ENCODE results near the gene GLIS2. TPM values are rescaled to one million over a fixed set of nuclear protein-coding genes. Genes with fewer than 3 reads are reported as not detected.

The GLIS2 gene
- polyA plus RNA-seq, 2 of the 4 experiments (the other 2 are of a cell fraction) = 5.5 to 15.8 TPM

DNA sequence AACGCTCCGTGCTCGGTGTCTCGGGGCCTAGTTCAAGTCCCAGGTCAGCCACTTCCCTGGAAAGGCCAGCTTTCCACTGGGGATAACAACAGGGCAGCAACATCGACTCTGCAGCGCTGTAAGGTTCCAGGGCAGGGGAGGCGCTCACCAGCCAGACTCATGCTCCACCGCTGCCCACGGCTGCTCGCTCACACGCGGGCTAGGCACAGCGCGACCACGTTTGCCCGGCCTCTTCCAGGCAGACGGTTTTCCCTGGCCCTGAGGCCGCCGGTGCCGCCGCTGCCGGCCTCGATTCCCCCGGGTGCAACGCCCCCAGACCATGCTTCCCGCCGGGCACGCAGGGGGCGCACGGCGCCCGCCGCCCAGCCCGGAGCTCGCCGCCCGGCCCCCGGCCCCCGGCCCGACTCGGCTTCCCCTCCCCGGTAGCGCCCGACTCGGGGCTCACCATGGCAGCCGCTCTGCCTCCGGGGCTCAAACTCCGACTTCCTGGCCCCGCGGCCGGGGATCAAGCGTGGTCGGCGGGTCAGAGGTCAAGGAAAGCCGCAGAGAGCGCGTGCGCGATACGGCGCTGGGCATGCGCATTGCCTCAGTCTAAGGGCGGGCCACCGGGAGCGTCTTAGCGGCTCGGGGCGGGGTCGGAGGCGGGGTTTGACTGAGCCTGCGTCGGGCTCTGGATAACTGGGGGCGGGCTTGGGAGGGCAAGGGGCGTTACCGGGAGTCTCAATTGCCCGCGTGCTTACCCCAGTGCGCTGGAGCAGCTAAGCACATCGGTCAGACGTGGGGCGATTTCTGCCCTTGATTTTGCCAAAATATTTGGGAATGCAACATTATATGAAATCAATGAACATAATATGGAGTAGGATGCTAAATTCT, 35.2 kb downstream of the GLIS2 start, which contains the start of gene PAM16:
Gene PAM16, minus strand, starts transcription at position 535 of the 873 bp plus-strand sequence. Its CDS starts 87 bp downstream, at position 448.
- H3K4me1 ChIP-seq = peaks cover 21% of the 10 kb centered on the region
- H3K4me3 ChIP-seq = peak within 1 kb of the TSS; percentile 90
- CTCF ChIA-PET = interaction anchor here (0.6 to 12.6 kb wide), 14 partner anchors 9 to 186 kb away, joined by 3 to 231 read pairs (median 4); no protein-coding TSS in a partner anchor
- H3K4me2 ChIP-seq = peak within 1 kb of the TSS; percentile 75
- H3K9me3 ChIP-seq = no peaks in the 10 kb centered on the region
- no peak for FAIRE-seq
- POLR2A ChIA-PET = interaction anchor here (0.8 to 1.5 kb wide), 6 partner anchors 12 to 79 kb away, joined by 3 to 5 read pairs (median 3); partner anchors contain the start of genes CORO7 and TFAP4
- ATAC-seq = peak; percentile 85 to 94
- DNase-seq (ENCODE audit: low read depth in 1 of 2, low spot score in 1 of 2) = peak; percentile 85 to 95
- peak within 1 kb of the TSS; percentile 94 to 99 for H3K27ac ChIP-seq
- TF ChIP-seq MYC (IDR thresholded peaks at IDR 0.05; ENCODE audit: borderline replicate concordance, low read length) (no peak), HOXB5 (CRISPR knock-in tag; IDR thresholded peaks at IDR 0.05) (no peak), ZC3H11A (IDR thresholded peaks at IDR 0.05) (no peak), JUN (IDR thresholded peaks at IDR 0.05) (peak in 1 of 2 experiments; percentile 79; a peak in 3 of 5 replicates), FOSL2 (IDR thresholded peaks at IDR 0.05) (no peak), FOSL2 (CRISPR knock-in tag; IDR thresholded peaks at IDR 0.05) (no peak), TP53 (CRISPR knock-in tag; IDR thresholded peaks at IDR 0.05) (no peak), E2F6 (IDR thresholded peaks at IDR 0.05; ENCODE audit: borderline replicate concordance, low read depth) (peak; percentile 33; the same call in 1 of the 2 replicates), PHF8 (IDR thresholded peaks at IDR 0.05; ENCODE audit: borderline replicate concordance, low read depth) (peak; percentile 39; the same call in 1 of the 2 replicates), POLR2A (IDR thresholded peaks at IDR 0.05; ENCODE audit: low read length) (peak; percentile 55), EHMT2 (IDR thresholded peaks at IDR 0.05; ENCODE audit: low read depth) (no peak)
- TF ChIP-seq, protein P1, sequence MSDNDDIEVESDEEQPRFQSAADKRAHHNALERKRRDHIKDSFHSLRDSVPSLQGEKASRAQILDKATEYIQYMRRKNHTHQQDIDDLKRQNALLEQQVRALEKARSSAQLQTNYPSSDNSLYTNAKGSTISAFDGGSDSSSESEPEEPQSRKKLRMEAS (IDR thresholded peaks at IDR 0.05) = peak; percentile 77
- TF ChIP-seq, protein P2, sequence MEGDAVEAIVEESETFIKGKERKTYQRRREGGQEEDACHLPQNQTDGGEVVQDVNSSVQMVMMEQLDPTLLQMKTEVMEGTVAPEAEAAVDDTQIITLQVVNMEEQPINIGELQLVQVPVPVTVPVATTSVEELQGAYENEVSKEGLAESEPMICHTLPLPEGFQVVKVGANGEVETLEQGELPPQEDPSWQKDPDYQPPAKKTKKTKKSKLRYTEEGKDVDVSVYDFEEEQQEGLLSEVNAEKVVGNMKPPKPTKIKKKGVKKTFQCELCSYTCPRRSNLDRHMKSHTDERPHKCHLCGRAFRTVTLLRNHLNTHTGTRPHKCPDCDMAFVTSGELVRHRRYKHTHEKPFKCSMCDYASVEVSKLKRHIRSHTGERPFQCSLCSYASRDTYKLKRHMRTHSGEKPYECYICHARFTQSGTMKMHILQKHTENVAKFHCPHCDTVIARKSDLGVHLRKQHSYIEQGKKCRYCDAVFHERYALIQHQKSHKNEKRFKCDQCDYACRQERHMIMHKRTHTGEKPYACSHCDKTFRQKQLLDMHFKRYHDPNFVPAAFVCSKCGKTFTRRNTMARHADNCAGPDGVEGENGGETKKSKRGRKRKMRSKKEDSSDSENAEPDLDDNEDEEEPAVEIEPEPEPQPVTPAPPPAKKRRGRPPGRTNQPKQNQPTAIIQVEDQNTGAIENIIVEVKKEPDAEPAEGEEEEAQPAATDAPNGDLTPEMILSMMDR (IDR thresholded peaks at IDR 0.05) = peak; percentile 28; the same call in 2 of the 3 replicates
- TF ChIP-seq, protein P3, sequence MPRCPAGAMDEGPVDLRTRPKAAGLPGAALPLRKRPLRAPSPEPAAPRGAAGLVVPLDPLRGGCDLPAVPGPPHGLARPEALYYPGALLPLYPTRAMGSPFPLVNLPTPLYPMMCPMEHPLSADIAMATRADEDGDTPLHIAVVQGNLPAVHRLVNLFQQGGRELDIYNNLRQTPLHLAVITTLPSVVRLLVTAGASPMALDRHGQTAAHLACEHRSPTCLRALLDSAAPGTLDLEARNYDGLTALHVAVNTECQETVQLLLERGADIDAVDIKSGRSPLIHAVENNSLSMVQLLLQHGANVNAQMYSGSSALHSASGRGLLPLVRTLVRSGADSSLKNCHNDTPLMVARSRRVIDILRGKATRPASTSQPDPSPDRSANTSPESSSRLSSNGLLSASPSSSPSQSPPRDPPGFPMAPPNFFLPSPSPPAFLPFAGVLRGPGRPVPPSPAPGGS (IDR thresholded peaks at IDR 0.05) = 0 out of 3 replicates have a peak, but pooled peaks have one; percentile 48
- WGBS (ENCODE audit: missing lambda C conversion rate) = 1% methylated on average over 22 of the region's 81 CpGs

GRCh38 chr16:4351880-4352279, 36.0 kb downstream of the GLIS2 start:
- Histone ChIP-seq H3K4me2 (peak overlapping the region; percentile 75), H3K9me3 (no peaks in the 10 kb centered on the region), H3K4me1 (peaks cover 15% of the 10 kb centered on the region), H3K27ac (peak overlapping the region in 1 of 2 experiments; percentile 51; a peak in 2 of 6 replicates), H3K4me3 (no peak overlapping the region)
- no peak for DNase-seq (ENCODE audit: low read depth in 1 of 2, low spot score in 1 of 2)
- FAIRE-seq = no peak
- ChIA-PET POLR2A (interaction anchor here (0.8 to 1.5 kb wide), 4 partner anchors 13 to 80 kb away, joined by 3 to 5 read pairs (median 4); partner anchors contain the start of genes CORO7 and TFAP4), CTCF (interaction anchor here (0.7 to 12.6 kb wide), 6 partner anchors 38 to 98 kb away, joined by 4 to 231 read pairs (median 6); no protein-coding TSS in a partner anchor)
- 72% methylated on average over 7 of the region's 7 CpGs for WGBS (ENCODE audit: missing lambda C conversion rate)
- ATAC-seq = peak in 1 of 2 experiments; percentile 8; a peak in 2 of 6 replicates
- TF ChIP-seq MAFK (IDR thresholded peaks at IDR 0.05; ENCODE audit: partially characterized antibody) (no peak), FOSL2 (IDR thresholded peaks at IDR 0.05) (no peak), FOSL2 (CRISPR knock-in tag; IDR thresholded peaks at IDR 0.05) (no peak), CBX8 (IDR thresholded peaks at IDR 0.05) (no peak), KDM5A (IDR thresholded peaks at IDR 0.05) (no peak), EP300 (IDR thresholded peaks at IDR 0.05) (no peak), POLR2AphosphoS2 (conservative IDR thresholded peaks at IDR 0.05; ENCODE audit: low read length) (no peak), HOXB5 (CRISPR knock-in tag; IDR thresholded peaks at IDR 0.05) (no peak), ZC3H11A (IDR thresholded peaks at IDR 0.05) (no peak), ELK1 (IDR thresholded peaks at IDR 0.05; ENCODE audit: low read depth, low read length) (no peak), RFX5 (IDR thresholded peaks at IDR 0.05) (no peak), FOXS1 (CRISPR knock-in tag; IDR thresholded peaks at IDR 0.05) (no peak), GATA3 (IDR thresholded peaks at IDR 0.05; ENCODE audit: borderline replicate concordance) (no peak), RNF2 (IDR thresholded peaks at IDR 0.05; ENCODE audit: borderline replicate concordance, low read depth) (no peak), HOXA7 (CRISPR knock-in tag; IDR thresholded peaks at IDR 0.05) (no peak)
- TF ChIP-seq, protein P2 (IDR thresholded peaks at IDR 0.05) = no peak
- TF ChIP-seq, protein P3 (IDR thresholded peaks at IDR 0.05) = no peak

Data from A549 (cell line).